Stimulated activated CD8-positive, alpha-beta memory T cell treated with anti-CD3 and anti-CD28 coated beads, Interleukin-7, amount 100 ng/mL, for 1 hour (primary cell): ENCODE results near the gene VAV2.
A peak's percentile ranks its signal among the peaks of the same experiment; 100 is the strongest.

Experiments
- DNase-seq, 2 donors: peaks; one replicate each; pipeline ENCODE4 v3.0.0-alpha.2; 2020; ENCODE audit warnings: low read depth in 2 of 2

The VAV2 gene

GRCh38 chr9:133782157-133783130 is 209.7 kb downstream of the VAV2 start:
- peak; percentile 24 to 48 for DNase-seq

DNA sequence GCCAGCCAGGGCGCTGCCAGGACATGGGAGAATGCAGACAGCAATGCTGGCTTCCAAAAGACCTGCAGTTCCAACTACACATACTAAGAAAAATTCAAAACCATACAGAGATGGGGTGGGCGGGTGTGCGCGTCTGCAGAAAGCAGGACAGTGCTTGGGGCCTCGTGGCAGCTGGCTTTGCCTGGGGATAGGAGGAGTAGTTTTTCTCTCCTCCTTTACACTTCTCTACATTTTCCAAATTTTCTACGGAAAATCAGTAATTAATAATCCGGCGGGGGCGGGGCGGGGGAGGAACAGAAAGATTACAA is 210.3 kb downstream of the VAV2 start:
- DNase-seq = no peak

DNA sequence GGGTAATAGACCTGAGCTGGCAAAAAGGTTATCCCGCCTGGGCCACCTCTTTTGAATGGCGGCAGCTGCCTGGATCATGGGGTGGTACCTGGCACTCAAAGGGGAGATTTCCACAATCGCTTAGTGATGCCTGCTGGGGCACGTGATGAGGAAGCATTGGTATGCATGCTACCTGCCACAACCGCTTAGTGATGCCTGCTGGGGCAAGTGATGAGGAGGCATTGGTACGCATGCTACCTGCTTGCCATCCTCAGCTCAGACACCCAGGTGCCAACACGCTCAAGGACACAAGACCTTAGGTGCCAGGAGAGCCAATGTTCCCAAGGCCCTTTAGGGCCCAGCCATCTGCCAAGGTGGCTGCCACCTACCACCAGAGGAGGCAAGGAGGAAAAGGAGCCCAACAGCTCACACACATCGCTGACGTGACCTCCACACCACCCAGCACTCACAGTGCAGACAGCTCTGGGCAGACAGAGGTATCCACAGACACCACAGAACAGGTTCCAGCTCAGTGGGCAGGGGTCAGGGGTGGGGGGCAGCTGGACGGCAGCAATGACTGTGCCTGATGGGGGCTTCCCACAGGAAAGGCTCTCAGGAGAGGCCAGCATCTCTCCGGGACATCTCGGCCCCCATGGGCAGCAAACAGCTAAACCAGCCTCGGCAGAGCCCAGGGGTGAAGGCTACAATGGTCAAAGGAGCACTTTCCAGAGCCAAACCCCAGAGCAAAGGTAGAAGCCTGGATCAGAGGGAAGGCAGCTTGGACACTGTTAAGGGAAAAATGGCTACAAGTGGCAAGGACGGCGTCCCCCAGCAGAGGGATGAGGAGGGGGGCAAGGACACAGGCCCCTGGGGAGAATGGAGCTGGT is 210.9 kb downstream of the VAV2 start:
- no peak for DNase-seq

DNA sequence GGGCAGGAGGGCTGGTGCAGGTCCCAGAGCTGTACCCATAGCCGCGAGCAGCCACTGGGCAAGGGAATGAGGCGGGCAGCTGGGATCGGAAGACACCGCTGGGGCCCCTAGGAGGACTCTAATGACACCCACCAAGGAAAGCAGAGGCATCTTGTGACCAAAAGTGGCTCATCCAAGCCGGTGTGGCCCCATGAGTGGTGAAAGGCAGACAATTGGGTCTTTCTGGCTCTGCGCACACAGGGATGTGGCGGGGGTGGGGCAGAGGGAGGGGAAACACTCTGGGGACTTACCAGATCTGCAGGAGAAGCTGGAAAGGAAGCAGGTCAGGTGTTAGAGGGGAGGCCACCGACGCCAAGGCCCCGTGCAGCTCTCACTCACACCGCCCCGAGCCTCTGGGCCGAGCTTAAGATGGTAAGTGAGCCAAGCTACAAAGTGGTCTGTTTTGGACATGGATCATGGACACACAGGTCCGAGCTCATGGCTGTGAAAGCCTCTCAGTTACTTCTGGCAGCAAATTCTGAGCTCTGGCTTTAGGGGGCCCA is 211.6 kb downstream of the VAV2 start:
- DNase-seq = no peak

DNA sequence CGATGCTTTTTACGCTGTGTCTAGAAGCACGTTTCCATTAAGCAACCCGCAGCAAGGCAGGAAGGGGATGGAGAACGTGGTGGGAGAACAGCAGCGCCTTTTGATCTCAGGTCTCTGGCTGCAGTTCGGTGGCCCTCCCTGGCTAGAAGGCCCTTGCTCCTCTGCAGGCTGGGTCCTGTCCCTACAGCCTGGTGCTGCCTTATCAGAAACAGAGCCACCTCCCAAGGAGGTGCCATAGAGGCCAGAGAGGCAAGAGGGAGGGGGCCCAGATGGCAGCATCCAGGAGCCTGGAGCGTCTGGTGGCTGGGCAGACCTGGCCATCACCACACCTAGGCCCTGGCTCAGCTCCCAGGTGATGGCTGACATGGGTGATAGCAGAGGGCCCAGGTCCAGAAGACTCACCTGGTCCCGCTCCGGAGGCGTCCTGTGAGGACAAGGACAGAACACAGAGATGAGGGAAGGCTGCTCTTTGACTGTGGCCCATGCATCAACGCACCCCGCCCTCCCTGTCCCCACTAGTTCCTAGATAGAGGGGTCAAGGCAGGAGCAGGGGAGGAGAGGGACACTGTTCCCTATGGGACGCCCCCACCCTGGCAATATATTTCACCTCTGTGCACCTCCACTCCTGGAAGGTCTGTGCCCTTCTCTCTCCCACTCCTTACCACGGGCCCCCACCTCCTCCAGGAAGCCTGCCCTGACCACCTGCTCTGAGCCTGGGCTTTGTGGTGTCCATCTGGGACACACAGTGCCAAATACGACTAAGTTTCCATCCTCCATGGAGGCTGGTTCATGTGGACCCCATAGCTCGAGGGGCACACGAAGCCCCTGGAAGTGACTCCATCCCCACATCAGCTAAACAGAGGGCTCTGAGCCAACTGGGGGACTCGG is 212.4 kb downstream of the VAV2 start:
- DNase-seq = no peak

DNA sequence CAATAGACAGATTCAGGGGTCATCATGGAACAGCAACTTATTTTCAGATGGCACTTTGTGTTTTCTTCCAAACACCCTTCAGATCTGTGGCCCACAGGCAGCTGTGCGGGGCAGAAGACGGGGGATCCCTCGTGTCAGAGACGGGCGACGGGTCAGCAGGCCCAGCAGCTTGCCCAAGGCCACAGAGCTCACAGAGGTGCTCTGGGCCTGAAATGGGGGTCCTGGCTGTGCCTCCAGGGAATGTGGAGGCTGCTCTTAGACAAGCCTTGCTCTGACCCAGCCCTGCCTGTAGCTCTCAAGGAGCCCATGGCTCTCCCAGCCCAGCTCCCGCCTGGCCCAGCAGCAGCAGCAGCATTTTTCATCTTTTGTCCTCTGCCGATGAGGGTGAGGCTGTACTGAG is 213.0 kb downstream of the VAV2 start:
- DNase-seq = no peak

DNA sequence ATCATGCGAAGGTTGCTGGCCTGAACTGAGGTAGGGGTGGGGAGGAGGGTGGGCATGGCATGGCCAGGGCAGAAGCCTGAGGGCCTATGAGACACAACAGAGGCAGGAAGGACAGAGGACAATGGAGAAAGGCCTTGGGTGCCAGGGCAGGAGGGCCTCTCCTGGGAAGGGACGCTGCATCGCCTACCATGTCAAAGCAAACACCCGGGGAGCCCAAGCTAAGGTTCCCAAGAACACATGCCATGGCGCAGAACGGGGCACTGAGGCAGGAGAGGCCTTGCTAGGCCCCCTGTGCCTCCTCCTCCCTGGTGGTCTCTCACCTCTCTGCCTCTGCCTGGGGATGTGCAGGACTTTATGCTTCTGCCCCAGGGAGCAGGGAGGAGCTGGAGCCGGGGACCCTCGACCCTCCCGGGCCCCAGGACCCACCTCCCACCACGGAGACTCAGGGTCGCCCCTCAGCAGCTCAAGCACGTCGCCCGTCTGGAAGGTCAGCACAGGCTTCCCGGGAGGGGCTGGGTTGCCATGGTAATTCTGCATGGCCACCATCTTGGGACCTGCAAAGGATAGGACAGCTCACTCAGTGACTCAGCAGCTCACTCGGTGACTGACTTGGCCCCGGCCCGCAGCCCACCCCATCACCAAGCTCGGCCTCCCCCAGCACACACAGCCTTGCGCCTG is 213.6 kb downstream of the VAV2 start:
- no peak for DNase-seq

DNA sequence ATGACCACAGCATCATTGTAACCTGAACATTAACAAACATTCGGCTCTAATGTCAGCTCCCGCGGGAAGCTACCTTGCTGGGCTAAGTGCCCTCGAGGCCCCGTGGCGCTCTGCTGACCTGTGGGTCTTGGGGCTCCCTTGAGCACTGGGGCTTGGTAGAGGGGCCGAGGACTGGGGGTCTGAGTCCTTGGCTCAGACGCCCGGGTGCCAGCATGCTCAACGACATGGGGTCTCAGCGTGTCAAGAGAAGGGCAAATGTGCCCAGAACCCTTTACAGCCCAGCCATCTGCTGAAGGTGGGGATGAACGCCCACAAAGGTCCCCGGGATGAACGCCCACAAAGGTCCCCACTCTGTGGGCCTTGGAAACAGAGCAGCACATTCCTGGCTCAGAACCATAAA is 214.3 kb downstream of the VAV2 start:
- DNase-seq = no peak

GRCh38 chr9:133777068-133777791 is 214.9 kb downstream of the VAV2 start:
- DNase-seq = no peak

- no peak for DNase-seq
Observed at GRCh38 chr9:133775951-133776905, 215.9 kb downstream of the VAV2 start.

DNA sequence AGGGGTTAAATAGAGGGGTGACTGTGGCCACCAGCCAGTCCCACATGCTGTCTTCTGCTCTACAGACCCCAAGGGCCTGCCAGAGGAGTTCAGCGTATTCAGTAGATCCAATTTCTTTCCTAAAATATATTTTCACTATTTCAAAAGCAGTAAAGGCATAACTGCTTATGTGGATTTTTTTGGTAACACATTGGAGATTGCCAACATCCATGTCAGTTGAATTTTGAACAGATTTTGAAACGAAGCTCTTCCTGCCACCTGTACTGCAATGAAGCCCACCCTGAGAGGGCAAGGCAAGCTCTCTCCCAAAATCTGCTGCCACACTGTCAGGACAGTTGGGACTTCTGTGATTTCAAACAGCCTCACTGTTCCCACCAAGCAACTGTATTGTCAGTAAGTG is 216.8 kb downstream of the VAV2 start:
- DNase-seq = no peak

GRCh38 chr9:133774799-133775198 is 217.3 kb downstream of the VAV2 start:
- DNase-seq = no peak

- no peak for DNase-seq
Observed at GRCh38 chr9:133773889-133774655, 218.1 kb downstream of the VAV2 start.

DNA sequence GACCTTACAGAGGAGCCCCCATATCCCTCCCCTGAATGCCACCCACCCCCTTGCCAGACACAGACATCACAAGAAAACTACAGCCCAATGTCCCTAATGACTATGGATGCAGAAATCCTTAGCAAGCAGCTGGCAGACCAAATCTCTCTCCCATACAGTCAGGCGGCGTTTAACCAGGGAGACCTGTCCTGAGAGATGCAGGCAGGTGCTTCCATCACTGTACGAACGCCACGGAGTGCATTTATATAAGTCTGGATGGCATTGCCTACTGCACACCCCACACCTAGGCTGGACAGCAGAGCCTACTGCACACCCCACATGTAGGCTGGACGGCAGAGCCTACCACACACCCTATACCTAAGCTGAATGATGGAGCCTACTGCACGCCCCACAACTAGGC is 219.5 kb downstream of the VAV2 start:
- DNase-seq = no peak

DNA sequence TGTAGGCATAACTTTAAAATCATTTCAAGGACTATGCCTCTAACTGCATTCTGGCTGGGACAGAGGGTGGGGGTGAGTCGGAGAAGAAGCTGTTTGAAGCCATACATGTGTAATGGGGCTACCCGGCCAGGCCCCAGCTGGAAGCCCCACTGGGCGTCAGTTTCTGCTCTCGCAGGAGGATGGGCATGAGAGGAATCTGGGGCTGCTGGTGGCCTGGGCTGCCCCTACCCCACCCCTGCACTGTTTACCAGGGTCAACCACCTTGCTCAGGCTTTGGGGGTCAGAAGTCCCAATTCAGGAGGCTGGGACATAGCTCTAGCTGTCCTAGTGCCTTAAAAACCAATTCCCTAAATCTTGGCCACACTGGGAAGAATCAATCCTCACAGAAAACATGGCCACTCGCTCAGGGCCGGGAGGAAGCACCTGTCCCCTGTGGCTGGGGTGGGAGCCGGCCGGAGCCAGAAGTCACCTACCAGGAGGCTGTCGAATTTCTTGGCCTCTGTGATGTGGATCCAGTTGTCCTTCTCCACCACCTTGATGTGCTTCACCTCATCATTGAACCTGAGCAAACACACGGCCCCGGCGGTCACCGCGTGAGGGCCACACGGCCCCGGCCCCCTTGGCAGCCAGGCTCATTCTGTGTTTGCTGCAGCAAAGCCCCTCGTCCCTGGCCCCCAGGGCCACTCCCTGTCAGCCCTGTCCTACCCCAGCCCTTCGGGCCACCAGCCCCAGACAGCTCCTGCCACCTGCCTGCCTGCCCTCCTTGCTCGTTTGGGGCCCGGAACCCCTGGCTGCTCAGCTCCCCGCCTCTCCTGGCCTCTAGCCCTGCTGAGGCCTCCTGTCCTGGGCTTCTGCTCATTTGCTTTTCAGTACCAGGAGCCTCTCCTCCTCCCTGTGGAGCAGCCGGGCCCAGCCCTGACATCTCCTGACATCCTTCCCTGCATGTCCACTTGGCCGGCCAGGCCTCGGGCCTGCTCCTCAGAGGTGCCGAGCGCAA is 220.3 kb downstream of the VAV2 start:
- no peak for DNase-seq

DNA sequence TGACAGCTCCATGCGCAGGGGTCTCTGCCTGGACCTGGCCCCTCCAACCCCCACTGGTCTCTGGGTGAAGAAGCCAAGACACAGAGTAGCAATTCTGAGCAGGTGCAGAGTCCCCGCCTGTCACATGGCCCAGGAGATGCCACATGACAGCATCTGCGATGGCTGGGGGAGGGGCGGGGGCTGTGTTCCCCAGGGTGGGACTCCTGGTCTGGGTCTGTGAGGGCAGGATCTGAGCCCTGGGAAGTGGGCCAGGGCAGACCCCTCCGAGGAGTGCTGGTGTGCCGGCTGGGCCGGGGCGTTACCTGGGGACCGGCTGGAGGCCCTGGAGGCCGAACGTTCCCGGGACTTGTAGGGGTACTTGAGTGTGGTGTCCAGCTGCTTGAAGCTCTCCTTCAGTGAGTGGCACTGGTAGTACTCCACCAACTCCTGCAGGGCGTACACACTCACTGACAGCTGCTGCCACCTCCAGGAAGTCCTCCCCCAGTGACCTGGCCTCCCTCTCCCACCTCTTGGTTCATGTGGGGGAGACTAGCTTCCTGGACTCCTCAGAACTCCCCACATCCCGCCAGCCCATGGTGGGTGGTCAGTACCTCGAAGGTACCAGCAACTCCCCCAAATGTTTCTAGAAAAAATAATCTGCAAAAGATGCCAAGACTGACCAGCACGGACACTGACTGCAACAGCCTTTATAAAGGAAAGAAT is 221.9 kb downstream of the VAV2 start:
- DNase-seq = no peak
